HTERT RPE-1 (cell line): ENCODE data around the gene CRYBA4.

Experiments used
- in situ Hi-C: fragments of 300-500 bp; cut with MboI; formaldehyde crosslinking; loops from 4 replicates; pipeline ENCODE4 v1.14.3; 2020; ENCODE audit warnings: low sequenced_read_pairs

CRYBA4 gene

DNA sequence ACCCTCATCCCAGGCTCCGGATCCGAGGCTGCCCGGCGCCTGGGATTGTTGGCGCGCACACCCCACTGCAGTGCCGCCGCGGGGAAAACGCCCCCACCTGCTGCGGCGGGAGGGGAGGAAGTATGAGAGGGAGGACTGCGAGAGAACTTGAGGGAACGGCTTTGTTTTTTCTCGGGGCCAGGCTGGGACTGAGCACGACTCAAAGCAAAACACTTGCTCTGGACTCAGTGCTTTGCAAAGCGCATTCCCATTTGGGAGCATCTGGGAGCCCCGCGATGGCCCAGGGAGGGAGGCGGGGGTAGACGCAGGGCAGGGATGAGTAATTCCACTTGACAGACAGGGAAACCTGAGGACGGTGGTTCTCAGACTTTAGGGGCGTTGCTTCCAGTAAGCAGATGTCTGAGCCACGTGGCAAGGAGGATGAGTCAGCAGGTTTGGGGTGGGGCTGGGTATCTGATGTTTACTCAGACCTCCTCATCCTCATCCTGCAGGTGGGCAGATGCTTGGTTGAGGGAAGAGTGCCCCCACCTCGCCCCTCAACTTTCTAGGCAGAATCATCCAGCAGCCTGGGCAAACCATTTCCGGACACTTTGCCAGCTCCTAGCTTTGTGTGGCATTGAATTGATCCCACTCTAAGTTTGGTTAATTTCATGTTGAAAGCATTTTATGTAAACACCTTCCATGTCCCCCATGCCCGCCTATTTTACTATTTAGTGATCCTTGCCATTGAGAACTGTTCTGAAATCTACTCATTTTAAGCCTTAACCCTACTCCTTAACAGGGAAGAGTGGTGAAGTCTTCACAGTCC lies 37.1 kb downstream of the CRYBA4 start:
- in situ Hi-C loops: no loop called here

DNA sequence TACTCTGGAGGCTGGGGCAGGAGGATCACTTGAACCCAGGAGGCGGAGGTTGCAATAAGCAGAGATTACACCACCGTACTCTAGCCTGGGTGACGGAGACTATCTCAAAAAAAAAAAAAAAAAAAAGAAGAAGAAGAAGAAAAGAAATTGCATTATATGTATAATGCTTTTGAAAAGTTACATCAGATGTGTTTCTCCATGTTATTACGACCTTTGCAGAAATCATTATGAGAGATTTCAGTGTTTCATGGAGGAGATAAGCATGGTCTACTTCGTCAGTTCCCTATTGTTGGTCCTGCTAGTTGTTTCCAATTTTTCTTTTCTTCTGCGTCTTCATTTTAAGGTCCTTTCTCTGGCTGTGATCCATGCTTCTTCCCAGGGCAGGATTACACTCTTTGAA lies 38.6 kb downstream of the CRYBA4 start:
- in situ Hi-C loops: no loop called here

DNA sequence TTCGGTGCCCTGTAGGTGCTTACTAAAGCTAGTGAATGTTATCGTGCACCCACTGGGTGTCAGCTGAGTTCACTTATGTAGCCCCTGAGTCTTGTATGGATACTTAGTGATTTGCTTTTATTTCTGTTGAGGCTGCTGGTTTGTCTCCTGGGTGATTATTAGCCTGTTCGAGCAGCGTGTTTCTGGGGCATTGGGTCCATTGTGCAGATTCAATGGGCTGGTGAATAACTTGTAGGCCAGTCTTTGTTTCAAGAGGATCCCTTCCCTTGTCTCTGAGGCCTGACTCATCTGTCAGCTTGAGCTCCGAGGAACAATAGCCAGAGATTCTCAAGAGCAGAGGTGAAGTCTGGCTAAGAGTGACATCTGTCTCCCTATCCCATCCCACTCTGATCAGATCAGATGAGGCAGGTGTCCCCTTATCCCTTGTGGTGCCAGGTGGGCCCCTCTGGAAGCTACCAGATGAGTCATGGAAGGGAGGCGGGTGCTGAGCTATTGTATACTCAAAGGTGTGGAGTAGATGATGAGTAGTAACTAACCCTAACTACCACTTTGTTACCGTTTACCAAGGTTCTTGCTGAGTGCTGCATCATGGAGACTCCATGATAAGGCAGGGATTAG lies 39.3 kb downstream of the CRYBA4 start:
- in situ Hi-C loops: no loop called here

DNA sequence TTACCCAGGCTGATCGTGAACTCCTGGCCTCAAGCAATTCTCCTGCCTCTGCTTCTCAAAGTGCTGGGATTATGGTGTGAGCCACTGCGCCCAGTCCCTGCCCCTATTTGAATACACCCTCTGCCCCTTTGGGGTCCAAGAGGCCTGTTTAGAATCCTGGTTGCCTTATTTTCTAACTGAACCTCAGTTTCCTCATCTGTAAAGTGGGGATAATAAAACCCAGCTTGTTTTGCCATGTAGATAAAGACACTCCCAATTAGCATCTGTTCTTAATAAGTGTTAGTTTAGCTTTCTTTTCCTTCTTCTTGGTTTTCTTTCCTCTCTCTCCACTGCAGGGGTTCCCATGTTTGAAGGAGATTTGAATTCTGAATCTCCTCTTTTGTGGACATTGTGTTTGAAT lies 40.4 kb downstream of the CRYBA4 start:
- in situ Hi-C loops: no loop called here

DNA sequence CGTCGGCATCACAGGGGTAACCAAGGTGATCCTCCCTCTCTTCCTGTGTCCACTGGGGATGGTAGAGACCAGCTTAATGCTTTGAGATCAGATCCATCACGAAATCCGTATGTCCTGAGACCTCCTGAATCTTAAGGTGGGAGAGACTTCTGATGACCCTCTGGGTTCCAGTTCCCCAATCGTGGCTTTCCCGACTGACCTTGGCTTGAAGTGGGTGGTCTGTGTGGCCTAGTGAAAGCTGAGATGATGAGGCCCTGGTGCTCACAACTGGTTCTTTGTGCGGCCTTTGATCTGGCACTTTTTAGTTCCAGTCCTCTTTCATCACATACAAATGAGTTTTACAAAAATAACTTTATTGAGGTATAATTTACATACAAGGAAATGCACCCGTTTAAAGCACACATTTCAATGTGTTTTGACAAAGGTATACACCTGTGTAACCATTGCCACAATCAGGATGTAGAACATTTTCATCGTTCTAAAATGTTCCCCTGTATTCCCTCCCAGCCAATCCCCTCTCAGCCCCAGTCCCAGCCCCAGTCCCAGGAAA lies 41.7 kb downstream of the CRYBA4 start:
- in situ Hi-C loops: no loop called here

DNA sequence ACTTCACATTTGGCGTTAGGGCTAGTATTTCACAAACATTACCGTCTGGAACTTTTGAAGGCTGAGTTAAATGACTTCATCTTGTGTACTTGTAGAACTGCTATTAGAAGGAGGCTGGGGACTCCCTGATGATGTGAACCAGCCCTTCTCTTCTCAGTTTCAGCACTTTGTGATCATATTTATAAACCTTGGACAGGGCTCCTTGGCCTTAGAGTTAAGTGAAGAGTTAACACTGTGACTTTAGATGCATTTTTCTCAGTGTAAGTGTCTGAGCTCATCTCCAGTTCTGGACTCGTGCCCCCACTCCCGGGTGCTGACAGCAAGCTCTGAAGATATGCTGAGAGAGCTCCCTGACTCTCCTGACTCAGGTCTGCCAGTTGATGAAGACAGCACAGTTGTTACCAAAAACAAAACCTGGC lies 44.1 kb downstream of the CRYBA4 start:
- in situ Hi-C loops: no loop called here

DNA sequence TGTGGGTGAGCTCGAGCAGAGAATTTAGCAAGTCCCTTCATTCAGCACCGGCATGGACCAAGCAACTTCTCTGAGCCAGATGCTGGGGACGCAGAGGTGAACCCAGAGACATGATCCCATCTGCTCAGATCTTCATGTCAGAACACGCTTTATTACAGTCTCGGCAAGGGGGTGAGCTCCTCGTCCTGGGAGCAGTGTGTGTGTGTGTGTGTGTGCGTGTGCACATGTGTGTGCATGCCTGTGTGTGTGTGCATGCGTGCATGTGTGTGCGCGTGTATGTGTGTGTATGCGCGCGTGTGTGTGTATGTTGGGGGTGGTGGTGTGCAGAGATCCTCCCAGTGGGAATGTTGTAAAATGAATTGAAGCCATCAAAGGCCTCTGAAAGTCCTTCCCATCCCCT lies 45.4 kb downstream of the CRYBA4 start:
- in situ Hi-C loops: no loop called here

DNA sequence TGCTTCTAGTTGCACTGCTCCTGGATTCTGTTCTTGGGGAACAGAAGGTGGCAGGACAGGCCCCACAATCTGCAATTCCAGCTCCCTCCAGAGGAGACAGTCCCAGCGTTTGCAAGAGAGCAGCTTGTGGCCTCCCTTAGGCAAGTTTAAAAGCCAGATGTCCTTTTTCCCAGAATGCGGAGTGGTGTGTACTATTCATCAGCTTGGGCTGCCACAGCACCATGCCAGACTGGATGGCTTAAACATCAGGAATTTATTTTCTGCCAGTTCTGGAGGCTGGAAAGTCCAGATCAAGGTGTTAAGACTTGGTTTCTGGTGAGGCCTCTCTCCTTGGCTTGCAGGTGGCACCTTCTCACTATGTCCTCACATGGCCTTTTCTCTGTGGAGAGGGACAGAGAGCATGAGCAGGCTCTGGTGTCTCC lies 47.3 kb downstream of the CRYBA4 start:
- in situ Hi-C loops: no loop called here

DNA sequence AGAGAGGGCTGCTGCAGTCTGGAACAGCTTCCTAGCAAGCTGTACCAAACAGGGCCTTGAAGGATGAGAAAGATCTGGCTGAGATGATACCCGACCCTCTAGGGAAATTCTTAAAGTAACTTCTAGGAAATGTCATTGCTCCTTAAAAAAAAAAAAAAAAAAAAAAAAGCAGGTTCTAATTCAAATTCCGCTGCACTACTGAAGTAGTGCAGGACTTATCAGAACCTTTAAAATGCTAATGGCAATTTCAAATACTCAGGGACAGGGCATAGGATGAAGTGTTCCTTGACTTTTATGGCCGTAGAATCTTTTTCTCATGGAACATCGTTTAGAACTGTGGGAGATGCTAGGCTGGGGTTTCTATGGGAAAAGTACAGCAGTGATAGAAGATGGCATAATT lies 48.7 kb downstream of the CRYBA4 start:
- in situ Hi-C loops: no loop called here

DNA sequence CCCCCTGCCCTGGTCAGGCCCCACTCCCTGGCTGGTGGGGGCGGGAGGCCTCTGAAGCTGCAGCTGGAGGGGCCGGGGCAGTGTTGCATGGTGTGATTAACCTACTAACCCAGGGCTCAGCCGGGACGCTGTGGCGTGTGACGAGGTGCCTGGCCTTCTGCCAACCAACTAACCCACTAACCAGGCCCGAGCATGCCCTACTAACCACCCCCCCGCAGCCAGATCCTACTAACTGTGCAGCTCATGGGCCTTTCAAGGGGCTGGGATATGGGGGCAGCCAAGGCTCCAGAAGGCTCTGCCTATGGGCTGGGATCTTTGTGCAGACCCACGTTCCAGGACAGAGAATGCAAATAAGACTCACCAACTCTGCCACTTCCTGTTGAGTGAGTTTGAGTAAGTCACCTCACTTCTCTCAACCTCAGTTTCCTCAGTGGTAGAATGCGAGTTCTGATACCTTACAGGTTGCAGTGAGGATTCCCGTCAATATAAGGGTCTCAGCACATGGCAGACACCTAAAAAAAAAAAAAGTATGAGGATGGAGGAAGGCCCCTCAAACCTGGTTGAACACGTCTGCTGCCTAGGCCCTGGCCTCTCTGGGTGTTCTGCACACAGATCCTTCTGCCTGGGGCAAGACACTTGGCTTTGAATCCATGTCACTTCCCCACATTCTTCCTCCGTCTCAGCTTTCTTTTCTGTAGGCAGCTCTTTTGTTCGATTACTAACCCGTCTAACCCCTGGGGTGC lies 49.7 kb downstream of the CRYBA4 start:
- in situ Hi-C loops: no loop called here

DNA sequence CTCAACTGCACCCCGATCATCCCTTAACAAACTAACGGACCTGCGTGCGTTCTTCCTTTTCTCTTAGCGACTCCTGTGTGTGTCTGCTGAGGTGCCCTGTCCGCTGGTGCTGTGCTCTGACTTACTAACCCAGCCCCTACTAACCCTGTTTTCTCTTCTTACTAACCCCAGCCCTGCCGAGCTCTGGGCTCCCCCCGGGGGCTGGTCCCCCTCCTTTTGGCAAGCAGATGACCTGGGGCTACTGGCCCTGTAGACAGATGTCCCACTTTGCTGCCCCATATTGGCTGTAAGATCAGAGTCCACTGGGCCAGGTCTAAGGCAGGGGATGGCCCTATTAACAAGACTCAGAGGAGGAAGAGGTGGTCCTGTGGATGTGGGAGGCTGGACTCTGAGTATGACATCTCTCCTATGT lies 50.3 kb downstream of the CRYBA4 start:
- in situ Hi-C loops: no loop called here

DNA sequence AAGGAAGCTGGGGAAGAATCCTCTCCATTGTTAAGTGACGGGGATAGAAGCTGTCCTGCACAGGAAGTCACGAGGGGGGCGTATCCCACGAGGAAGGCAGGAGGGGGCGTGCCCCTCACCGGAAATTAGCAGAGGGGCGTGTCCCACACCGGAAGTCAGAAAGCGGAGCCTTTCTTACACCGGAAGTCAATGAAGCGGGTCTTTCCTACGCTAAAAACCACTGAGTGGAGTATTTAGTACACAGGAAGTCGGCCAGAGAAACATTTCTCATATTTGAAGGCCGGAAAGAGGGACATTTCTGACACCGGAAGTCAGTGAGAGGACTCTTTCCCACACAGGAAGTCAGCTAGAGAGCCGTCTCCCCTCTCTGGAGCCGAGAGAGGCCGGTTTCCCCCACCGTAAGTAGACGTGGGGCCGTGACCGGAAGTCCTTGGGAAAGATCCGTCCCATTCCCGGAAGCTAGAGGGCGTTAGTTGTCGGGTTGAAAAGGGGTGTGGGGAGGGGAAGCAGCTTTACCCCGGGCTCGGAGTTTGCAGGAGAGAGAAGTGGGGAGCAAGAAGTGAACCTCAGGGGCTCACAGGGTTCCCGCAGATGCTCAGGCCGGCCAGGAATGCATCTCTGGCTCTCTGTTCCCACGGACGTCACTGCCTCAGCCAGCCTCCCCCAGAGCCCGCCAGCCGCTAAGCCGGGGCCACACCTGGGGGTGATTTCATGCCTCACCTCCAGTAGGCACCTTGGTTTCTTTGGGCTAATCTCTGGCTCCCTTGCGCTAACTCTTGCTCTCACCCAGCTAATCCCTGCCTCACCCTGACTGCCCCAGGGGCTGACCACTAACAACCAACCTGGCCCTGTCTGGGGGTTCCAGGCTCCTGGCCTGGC lies 51.1 kb downstream of the CRYBA4 start:
- in situ Hi-C loops: no loop called here

DNA sequence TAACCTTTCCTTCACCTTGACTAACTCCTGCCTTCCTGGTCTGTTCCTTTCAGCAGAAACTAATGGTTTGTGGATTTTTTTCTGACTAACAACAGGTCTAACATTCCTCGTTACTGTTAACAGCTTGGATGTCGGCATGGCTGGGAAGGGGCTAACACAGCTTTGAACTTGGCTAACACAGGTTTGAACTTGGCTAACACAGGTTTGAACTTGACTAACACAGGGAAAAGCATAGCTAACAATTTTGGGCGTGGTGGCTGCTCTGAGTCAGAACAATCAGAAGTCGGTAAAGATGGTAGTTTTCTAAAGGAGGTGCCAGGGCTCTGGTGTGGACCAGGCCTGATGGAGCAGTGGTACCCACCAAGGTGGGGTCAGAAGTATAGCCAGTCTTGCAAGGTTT lies 51.7 kb downstream of the CRYBA4 start:
- in situ Hi-C loops: no loop called here

DNA sequence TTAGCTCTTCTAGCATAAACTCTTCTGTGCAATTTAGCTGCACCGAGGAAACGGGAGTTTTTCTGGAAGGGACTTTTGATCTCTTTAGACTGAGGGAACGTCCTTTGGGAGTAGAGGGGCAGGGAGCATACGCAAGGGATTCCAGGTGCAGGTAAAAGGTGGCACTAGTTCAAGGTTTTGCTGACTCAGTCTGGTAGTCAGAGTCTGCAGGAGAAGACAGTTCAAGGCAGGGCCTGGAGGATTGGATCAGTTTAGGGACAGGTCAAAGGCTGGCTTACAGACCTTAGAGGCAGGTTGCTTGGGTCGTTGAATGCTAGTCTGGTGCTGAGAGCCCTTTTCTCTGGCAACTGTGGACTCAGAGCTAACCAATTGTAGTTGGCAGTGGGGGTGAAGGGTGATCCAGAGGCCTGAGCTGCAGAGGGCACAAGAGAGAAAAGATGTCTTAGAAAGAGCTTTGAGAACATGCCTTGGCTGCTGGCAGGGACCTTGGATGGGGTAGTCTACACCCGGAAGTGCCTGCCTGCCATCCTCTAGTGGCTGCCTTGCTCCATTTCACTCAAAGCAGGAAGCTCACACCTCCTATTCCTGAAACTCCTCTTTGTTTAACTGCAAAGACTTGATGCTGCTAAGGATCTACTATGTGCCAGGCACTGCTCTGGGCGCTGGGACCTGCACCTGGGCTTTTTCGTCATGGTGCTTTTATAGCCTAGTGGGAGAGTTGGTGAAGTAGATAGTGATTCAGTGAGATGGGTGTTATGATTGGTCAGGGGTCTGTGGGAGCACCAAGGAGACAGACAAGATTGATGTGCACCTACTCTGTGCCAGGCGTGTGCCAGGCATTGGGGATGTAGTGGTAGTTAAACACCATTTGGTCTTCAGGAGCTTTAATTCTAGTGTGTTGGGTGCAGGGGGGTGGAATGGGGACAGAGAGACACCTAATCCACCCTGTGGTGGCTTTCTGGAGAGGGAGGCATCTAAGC lies 52.7 kb downstream of the CRYBA4 start:
- in situ Hi-C loops: no loop called here

DNA sequence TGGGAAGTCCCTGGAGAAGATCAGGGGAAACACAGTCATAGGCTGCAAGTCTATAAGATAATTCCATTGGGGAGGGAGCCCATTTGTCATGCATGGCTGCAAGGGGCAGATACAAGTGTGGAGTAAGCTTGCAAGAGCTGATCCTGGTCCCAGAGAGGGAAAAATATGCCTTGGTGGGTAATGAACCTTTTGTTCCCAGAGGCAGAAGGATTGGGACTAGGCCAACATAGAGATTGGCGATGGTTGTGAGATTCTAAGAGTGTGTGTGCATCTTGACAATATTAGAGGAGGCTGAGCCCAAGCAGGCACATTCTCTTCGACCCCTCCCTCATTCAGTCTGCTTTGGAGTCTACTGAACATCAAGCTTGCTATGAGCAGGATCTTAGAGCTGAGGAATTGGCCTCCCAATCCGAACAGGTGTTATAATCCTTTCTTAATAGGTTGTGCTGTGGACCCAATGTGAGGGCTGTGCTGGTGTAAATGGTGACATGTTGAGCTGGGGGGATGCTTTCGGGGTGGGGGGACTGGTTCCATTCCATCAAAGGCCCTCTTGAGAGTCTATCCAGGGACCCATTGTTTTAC lies 54.0 kb downstream of the CRYBA4 start:
- in situ Hi-C loops: no loop called here

DNA sequence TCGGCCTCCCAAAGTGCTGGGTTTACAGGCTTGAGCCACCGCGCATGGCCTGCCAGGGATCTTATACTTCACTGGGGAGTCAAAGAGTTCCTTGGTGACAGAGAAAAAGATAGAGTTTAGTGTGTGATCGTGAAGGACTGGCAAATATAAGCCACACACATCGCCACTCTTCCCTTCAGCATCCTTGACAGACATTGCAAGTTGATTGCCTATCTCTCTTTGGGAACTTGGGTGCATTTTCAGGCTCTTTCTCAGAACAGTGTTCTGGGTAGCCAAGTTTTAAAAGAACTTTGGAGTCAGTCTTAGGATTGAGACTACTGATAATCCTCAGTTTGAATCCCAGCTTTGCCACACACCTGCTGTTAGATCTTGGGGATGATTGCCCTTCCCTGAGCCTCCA lies 55.5 kb downstream of the CRYBA4 start:
- in situ Hi-C loops: no loop called here

DNA sequence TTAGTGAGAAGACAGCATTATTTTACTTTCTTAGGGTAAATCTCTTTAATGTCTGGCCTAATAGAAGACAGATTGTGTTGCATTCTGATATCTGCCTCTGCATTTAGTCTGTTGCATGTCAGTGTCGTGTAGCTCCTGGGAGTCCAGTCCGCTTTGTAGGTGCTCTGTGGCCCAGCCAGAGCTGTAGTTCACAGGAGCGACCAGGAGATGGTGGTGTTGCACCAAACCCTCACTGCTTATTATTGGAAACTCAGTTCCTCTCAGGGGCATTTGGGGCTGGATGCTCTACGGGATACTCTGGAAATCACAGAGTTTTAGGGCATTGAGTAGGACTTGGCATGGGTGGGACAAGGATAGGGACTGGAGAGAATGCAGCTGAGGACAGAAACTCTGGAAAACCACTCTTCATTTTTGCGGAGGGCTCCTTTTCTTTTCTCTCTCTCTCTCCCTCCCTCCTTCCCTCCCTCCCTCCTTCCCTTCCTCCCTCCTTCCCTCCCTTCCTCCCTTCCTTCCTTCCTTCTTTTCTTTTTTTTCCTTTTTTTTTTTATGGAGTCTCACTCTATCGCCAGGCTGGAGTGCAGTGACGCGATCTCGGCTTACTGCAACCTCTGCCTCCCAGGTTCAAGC lies 57.4 kb downstream of the CRYBA4 start:
- in situ Hi-C loops: no loop called here
